HG02678 (cell line): Measurements from ENCODE around the gene C3orf80.
"Not testable (repeated sequence)": the region's sequence is repeated elsewhere in the genome, so short reads cannot be mapped to it uniquely, and the experiment has no call there.

Source experiments
- ATAC-seq: cut with Tn5 transposase; IDR thresholded peaks from one replicate; pipeline ENCODE4 v1.9.1; 2021; ENCODE audit warnings: mild to moderate bottlenecking, moderate library complexity; ENCODE audit not compliant: unreplicated experiment

Gene C3orf80

DNA sequence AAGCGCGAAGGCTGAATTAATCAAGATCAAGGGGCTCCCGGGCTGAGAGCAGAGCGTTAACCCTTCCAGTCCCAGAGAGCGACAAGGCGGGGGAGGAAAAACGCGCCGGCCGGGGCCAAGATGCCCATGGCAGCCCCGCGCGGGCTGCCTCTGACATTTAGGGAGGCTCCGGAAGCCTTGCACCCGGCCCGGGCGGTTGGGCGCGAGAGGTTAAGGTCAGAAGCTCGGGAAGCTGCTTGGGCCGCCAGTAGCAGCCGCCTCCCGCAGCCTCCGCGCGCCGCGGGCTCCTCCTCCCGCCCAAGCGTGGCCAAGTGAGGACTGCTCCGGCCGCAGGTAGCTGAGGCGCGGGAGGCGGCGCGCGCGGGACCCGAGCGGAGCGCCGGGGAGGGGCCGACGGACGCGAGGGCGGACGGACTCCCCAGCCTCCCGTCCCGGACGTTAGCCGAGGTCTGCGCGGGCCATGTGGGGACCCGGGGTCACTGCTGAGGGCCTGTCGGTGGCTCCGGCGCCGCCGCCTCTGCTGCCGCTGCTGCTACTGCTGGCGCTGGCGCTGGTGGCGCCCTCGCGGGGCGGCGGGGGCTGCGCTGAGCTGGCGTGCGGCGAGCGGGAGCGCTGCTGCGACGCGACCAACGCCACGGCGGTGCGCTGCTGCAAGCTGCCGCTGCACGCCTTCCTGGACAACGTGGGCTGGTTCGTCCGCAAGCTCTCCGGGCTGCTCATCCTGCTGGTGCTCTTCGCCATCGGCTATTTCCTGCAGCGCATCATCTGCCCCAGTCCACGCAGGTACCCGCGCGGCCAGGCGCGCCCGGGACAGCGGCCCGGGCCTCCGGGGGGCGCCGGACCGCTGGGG is at the start of gene C3orf80:
Gene C3orf80 (plus strand): TSS at position 247 of the 850 bp plus-strand sequence. CDS start 214 bp downstream, at position 461.
- ATAC-seq = peak; percentile 82

- no peak for ATAC-seq
Measured at GRCh38 chr3:160176923-160177322, 48.3 kb upstream of the C3orf80 start.

- ATAC-seq = not testable (repeated sequence)
Measured at GRCh38 chr3:160178661-160179060, 46.6 kb upstream of the C3orf80 start.

GRCh38 chr3:160179403-160179802 is 45.8 kb upstream of the C3orf80 start:
- ATAC-seq = not testable (repeated sequence)

DNA sequence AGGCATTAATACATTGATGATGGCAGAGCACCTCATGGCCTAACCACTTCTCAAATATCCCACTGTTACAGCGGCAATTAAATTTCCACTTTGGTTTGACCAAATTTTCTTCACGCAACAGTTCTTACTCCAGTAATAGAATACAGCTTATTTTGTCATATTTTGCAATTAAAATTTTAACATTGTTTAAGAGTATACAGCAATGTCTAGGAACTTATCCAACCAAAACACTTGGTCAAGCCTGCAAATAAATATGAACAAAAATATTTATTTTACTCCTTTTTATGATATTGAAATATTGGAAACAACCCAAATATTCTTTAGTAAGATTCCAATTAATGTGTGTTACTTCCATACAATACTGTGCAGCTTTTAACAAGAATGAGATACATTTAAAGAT is 45.3 kb upstream of the C3orf80 start:
- no peak for ATAC-seq

- no peak for ATAC-seq
Measured at GRCh38 chr3:160180581-160181216, 44.5 kb upstream of the C3orf80 start.

DNA sequence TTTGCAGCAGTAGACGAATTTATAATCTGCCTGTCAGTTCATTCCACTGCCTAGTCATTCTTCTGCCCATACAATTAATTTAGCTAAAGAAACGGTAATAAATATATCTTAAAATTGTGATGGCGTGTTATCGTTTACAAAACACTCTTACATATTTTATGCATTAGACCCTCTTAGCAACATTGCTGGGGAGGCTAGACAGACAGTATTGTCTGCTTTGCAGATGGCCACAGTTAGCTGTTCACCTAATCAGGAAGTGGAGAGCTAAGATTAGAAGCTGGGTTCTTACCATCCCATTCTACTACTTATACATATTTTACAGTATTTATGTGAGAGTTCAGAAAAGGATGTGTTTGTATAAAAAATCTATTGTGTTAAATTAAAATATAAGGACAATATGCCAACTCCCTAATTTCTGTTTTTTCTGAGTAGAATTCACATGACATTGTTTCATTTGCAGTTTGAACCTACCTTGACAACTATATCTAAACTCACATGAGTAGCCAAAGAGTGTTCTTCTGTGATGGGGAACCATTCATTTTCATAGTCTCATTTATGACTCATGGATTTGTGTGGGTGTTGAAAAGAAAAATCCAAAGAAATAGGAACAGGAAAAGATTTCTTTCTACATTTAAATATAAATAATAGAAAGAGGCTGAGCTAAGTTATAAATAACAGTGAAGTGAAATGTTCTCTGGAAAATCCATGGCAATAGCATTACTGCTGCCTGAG is 41.7 kb upstream of the C3orf80 start:
- no peak for ATAC-seq

DNA sequence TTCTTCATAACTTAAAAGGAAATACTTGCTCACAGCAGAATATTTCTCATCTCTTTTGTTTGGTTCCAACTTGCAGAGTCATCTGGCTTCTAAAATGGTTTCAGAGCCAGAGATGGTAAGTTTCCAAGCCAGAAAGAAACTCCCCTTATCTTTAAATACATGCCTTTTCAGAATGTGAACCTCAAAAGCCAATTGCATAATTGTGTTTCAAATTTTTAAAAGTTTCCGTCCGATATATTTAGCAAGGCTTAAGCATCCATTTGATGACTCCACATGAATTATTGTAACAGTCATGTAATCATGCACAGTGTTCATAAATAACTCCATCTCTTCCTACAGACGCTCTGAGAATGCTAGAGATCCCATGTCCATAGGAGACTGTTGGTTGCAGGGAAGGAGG is 40.6 kb upstream of the C3orf80 start:
- ATAC-seq = no peak

DNA sequence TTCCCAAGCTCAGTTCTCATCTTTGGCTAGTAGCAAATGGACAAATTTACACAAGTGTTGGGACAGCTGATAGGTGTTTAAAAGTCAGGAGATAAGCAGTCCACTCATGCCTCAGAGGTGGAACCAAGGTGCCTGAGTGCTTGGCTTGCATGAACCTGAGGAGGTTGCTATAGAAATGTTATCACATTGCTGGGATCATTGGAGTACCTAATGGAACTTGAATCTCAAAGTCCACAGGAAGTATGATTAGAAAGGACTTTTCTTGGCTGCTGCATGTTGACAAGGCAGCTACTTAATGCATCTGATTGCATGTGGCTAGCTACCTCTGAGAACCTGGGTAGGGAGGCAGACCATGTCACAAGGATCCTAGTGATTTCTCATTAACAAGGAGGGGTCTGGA is 39.5 kb upstream of the C3orf80 start:
- no peak for ATAC-seq

DNA sequence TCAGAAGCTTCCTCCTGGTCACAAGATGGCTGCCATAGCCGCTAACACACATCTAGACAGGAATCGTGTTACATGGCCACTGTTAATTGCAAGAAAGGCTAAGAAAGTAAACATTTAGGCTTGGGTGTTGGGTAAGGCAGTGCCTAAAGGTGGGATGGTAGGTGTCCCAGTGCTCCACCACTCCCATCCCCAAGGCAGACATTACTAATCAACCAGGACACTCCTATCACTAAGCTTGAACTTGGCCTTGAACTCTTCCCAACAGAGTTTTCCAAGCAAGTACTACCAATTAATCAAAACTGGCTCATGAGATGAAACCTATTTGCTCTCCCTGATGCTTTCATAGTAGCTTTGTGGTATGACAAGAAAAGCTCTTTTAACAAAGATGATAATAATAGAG is 37.9 kb upstream of the C3orf80 start:
- ATAC-seq = no peak

GRCh38 chr3:160192310-160193029 is 32.8 kb upstream of the C3orf80 start:
- no peak for ATAC-seq

DNA sequence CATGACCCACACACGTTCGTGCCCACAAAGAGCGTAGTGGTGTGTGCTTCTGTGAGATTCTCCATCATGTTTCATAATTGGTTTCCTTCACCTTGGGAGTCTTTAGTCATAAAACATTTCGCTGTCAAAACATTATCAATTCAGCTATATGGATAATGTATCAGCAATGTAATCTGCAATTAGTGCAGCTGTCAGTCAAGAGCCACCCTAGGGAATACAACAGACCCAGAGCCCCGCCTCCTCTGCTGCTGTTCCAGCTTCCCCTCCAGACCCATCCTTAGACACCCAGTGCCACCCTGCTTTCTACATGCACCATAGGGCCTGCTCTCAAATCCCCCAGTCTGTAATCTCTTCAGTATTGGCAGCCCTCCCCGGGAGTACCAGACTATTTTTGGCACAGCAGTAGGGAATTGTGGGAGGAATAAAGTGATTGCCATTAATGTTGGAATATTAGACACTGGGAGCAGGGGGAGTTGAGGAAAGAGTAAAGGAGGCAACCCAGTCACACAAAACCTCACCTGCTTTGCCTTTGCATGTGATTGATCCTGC is 31.5 kb upstream of the C3orf80 start:
- no peak for ATAC-seq

DNA sequence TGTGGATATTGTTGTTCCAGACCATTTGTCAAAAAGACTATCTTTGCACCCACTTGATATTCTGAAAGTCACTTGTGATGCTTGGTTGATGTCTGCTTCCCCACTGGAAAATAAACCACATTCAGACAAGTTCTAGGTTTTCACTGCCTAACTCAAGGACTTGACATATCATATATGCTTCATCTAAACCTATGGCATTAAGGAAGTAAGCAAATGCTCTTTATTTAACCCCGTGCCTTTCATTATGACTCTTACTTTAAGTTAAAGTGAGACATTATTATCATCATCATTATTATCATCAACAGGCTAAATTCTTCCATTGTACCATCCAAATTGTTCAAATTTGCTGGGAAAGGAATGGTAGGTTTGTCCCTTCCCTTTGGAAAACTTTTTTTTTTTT is 30.8 kb upstream of the C3orf80 start:
- no peak for ATAC-seq

DNA sequence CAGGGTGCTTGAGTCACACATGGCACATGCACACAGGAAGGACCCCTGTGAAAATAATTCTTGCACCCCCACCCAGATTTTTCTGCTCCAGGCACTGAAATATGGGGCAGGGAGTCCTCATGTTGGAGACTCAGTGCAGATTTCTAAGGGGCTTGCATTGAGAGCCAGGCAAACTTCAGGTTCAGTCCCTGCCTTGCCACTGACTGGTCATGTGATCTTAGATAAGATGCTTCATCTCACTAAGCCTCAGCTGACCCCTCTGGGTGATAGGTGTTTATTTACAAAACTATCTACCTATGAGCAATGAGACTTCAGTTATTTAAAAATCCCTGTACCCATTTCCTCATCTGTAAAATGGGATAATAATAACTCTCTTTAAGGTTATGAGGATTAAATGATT is 30.1 kb upstream of the C3orf80 start:
- ATAC-seq = no peak

- no peak for ATAC-seq
Measured at GRCh38 chr3:160196511-160197104, 28.6 kb upstream of the C3orf80 start.

- no peak for ATAC-seq
Measured at GRCh38 chr3:160199108-160199507, 26.1 kb upstream of the C3orf80 start.

GRCh38 chr3:160200353-160200752 is 24.9 kb upstream of the C3orf80 start:
- ATAC-seq = peak; percentile 68

GRCh38 chr3:160204396-160205011 is 20.7 kb upstream of the C3orf80 start:
- ATAC-seq = not testable (repeated sequence)

GRCh38 chr3:160205606-160206005 is 19.6 kb upstream of the C3orf80 start:
- ATAC-seq = no peak

- no peak for ATAC-seq
Measured at GRCh38 chr3:160210341-160210740, 14.9 kb upstream of the C3orf80 start.
